Chondrocyte (in vitro differentiated cells): ENCODE results near the gene TRPM3. TPM values are rescaled to one million over a fixed set of nuclear protein-coding genes. Genes with fewer than 3 reads are reported as not detected.

Experiments used
- DNase-seq: peaks from one replicate; pipeline ENCODE4 v3.0.0; 2021; ENCODE audit warnings: mixed read lengths, low spot score
- H3K27ac Mint-ChIP-seq: one replicate; pipeline ENCODE4 v1.8.0; 2021; ENCODE audit warnings: mild to moderate bottlenecking, moderate library complexity, mixed read lengths; ENCODE audit not compliant: unreplicated experiment
- H3K27me3 Mint-ChIP-seq: 2 replicates; pipeline ENCODE4 v1.8.0; 2021; ENCODE audit warnings: low read depth, mixed read lengths
- H3K36me3 Mint-ChIP-seq: 2 replicates; pipeline ENCODE4 v1.8.0; 2021; ENCODE audit warnings: low read depth, mixed read lengths
- H3K4me1 Mint-ChIP-seq: 2 replicates; pipeline ENCODE4 v1.8.0; 2021; ENCODE audit warnings: low read depth, mild to moderate bottlenecking, mixed read lengths
- H3K4me3 Mint-ChIP-seq: one replicate; pipeline ENCODE4 v1.8.0; 2021; ENCODE audit warnings: mild to moderate bottlenecking, moderate library complexity, mixed read lengths; ENCODE audit not compliant: unreplicated experiment
- H3K9me3 Mint-ChIP-seq: 2 replicates; pipeline ENCODE4 v1.8.0; 2021; ENCODE audit warnings: low read depth, mixed read lengths
- total RNA-seq: library from RNA; stranded (reverse); gene quantifications from 3 replicates; pipeline ENCODE4 v1.2.1, GENCODE V29; 2021
- TF ChIP-seq, protein P1 (sequence below): fragments of 200-600 bp; sonication (generic); IDR thresholded peaks from 2 replicates; pipeline ENCODE4 v1.5.0; 2021; ENCODE audit warnings: antibody characterized with exemption, mild to moderate bottlenecking, moderate library complexity

Gene TRPM3
- total RNA-seq, 1 donor from 2014 or later = not detected

DNA sequence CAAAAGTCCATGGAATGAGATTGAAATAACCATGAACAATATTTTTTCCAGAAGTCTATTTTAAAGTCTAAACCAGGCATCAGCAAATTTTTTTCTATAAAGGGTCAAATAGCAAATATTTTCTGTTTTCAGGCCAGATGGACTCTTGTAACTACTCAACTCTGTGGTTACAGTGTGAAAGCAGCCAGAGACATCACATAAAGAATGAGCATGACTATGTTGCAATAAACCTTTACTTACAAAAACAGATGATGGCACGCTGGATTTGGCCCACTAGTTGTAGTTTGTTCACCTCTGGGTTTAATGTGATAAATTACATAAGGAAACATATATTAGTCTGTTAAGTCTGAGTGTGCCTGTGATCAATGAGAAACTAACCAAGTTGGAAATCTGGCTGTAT lies 319.2 kb downstream of the TRPM3 start:
- no peaks in the 10 kb centered on the region for H3K9me3 Mint-ChIP-seq
- peaks cover 5% of the 10 kb centered on the region for H3K4me1 Mint-ChIP-seq
- H3K36me3 Mint-ChIP-seq = no peaks in the 10 kb centered on the region
- H3K27ac Mint-ChIP-seq = no peak overlapping the region
- no peak overlapping the region for H3K4me3 Mint-ChIP-seq
- no peak for DNase-seq
- TF ChIP-seq, protein P1, sequence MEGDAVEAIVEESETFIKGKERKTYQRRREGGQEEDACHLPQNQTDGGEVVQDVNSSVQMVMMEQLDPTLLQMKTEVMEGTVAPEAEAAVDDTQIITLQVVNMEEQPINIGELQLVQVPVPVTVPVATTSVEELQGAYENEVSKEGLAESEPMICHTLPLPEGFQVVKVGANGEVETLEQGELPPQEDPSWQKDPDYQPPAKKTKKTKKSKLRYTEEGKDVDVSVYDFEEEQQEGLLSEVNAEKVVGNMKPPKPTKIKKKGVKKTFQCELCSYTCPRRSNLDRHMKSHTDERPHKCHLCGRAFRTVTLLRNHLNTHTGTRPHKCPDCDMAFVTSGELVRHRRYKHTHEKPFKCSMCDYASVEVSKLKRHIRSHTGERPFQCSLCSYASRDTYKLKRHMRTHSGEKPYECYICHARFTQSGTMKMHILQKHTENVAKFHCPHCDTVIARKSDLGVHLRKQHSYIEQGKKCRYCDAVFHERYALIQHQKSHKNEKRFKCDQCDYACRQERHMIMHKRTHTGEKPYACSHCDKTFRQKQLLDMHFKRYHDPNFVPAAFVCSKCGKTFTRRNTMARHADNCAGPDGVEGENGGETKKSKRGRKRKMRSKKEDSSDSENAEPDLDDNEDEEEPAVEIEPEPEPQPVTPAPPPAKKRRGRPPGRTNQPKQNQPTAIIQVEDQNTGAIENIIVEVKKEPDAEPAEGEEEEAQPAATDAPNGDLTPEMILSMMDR = no peak
- peaks cover 11% of the 10 kb centered on the region for H3K27me3 Mint-ChIP-seq

DNA sequence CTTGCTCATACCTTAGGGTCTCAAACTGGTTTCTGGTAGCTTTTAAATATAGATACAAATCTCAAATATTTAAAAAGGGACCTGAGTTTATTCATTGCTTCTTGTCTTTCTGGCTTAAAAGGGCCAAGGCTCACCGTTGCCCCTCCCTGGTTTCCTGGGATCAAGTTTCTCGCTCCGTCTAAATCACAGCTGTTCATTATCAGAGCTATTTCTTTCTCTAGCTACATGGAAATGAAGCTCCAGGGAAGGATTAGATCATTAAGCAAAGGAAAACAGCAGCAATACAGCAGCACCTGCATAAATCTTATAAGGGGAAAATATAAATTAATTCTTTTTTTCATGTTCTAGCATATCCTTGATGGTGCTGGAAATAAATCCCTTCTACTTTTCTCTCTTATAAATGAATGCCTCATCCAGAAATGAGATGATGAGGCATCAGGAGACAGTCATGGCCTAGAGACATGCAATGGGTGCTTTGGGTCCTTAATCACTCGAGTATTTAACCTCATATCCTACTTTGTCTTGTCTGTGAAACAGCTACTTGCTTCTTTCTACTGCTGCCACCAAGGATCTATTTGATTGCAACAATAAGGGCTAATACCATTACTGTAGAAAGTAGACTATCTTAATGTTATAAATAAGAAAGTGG lies 320.1 kb downstream of the TRPM3 start:
- Mint-ChIP-seq H3K4me1 (peaks cover 5% of the 10 kb centered on the region), H3K36me3 (no peaks in the 10 kb centered on the region), H3K9me3 (no peaks in the 10 kb centered on the region), H3K4me3 (no peak overlapping the region), H3K27ac (no peak overlapping the region), H3K27me3 (peaks cover 11% of the 10 kb centered on the region)
- no peak for DNase-seq
- TF ChIP-seq, protein P1 = no peak

DNA sequence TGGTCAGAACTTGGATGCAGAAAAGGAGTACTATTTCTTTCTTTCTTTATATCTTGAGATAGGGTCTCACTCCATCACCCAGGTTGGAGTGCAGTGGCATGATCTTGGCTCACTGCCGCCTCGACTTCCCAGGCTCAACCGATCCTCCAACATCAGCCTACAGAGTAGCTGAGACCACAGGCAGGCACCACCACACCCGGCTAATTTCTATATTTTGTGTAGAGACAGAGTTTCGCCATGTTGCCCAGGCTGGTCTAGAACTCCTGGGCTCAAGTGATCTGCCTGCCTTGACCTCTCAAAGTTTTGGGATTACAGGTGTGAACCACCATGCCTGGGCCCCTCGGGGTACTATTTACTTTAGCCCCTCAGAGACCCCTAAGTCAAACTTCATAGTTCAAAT lies 323.4 kb downstream of the TRPM3 start:
- H3K27ac Mint-ChIP-seq = no peak overlapping the region
- TF ChIP-seq, protein P1 = no peak
- peaks cover 5% of the 10 kb centered on the region for H3K4me1 Mint-ChIP-seq
- H3K36me3 Mint-ChIP-seq = no peaks in the 10 kb centered on the region
- no peak overlapping the region for H3K4me3 Mint-ChIP-seq
- no peaks in the 10 kb centered on the region for H3K9me3 Mint-ChIP-seq
- no peak for DNase-seq
- H3K27me3 Mint-ChIP-seq = peaks cover 7% of the 10 kb centered on the region

DNA sequence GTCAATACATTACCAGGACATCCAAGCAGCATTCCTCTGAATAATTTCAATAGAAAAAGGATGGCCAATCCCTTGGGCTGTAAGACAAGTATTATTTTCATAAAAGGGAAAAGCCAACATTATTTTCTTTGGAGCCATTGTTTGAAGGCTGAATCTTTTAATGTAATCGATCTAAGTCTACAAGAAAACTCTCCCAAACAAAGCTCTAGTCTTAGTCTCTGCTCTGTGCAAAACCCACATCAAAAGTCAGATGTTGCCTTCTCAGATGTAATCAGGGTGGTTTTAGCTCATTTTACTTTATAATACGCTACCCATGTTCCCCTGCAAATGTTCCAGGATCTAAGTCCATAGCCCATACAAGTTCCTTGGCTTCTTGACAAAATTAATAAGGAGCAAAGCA lies 325.6 kb downstream of the TRPM3 start:
- no peak overlapping the region for H3K27ac Mint-ChIP-seq
- H3K4me1 Mint-ChIP-seq = no peaks in the 10 kb centered on the region
- H3K9me3 Mint-ChIP-seq = no peaks in the 10 kb centered on the region
- H3K4me3 Mint-ChIP-seq = no peak overlapping the region
- peaks cover 7% of the 10 kb centered on the region for H3K27me3 Mint-ChIP-seq
- no peaks in the 10 kb centered on the region for H3K36me3 Mint-ChIP-seq
- no peak for DNase-seq
- TF ChIP-seq, protein P1 = no peak

DNA sequence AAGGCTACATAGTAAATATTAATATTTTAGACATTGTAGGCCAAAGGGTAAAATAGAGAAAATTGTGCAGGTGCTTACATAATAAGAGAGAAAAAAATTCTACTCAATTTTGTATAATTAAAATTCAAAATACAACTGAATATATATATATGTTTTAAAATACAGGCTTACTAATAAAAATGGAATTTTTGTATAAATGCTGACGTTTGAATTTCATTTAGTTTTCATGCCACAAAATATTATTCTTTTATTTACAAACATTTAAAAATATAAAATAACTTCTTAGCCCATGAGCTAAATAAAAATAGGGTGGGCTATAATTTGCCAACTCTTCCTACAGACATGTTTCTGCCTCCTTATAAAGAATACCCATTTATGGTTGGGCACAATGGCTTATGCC lies 328.6 kb downstream of the TRPM3 start:
- Mint-ChIP-seq H3K27ac (no peak overlapping the region), H3K36me3 (no peaks in the 10 kb centered on the region)

More for the DNA sequence above, 328.6 kb downstream of the TRPM3 start:
- Mint-ChIP-seq H3K4me3 (no peak overlapping the region), H3K9me3 (no peaks in the 10 kb centered on the region), H3K4me1 (peaks cover 3% of the 10 kb centered on the region), H3K27me3 (peaks cover 5% of the 10 kb centered on the region)
- no peak for DNase-seq
- TF ChIP-seq, protein P1 = no peak
